Chondrocyte (in vitro differentiated cells): ENCODE data around the gene SLC25A25. TPM values are rescaled to one million over a fixed set of nuclear protein-coding genes. Genes with fewer than 3 reads are reported as not detected.

Source experiments
- DNase-seq: peaks from one replicate; pipeline ENCODE4 v3.0.0; 2021; ENCODE audit warnings: mixed read lengths, low spot score
- H3K27ac Mint-ChIP-seq: one replicate; pipeline ENCODE4 v1.8.0; 2021; ENCODE audit warnings: mild to moderate bottlenecking, moderate library complexity, mixed read lengths; ENCODE audit not compliant: unreplicated experiment
- H3K27me3 Mint-ChIP-seq: 2 replicates; pipeline ENCODE4 v1.8.0; 2021; ENCODE audit warnings: low read depth, mixed read lengths
- H3K36me3 Mint-ChIP-seq: 2 replicates; pipeline ENCODE4 v1.8.0; 2021; ENCODE audit warnings: low read depth, mixed read lengths
- H3K4me1 Mint-ChIP-seq: 2 replicates; pipeline ENCODE4 v1.8.0; 2021; ENCODE audit warnings: low read depth, mild to moderate bottlenecking, mixed read lengths
- H3K4me3 Mint-ChIP-seq: one replicate; pipeline ENCODE4 v1.8.0; 2021; ENCODE audit warnings: mild to moderate bottlenecking, moderate library complexity, mixed read lengths; ENCODE audit not compliant: unreplicated experiment
- H3K9me3 Mint-ChIP-seq: 2 replicates; pipeline ENCODE4 v1.8.0; 2021; ENCODE audit warnings: low read depth, mixed read lengths
- CTCF ChIP-seq: fragments of 200-600 bp; sonication (generic); IDR thresholded peaks from 2 replicates; pipeline ENCODE4 v1.5.0; 2021; ENCODE audit warnings: antibody characterized with exemption, mild to moderate bottlenecking, moderate library complexity
- total RNA-seq: library from RNA; stranded (reverse); gene quantifications from 3 replicates; pipeline ENCODE4 v1.2.1, GENCODE V29; 2021

Gene SLC25A25
- total RNA-seq, 1 donor from 2014 or later = 17.6 TPM

DNA sequence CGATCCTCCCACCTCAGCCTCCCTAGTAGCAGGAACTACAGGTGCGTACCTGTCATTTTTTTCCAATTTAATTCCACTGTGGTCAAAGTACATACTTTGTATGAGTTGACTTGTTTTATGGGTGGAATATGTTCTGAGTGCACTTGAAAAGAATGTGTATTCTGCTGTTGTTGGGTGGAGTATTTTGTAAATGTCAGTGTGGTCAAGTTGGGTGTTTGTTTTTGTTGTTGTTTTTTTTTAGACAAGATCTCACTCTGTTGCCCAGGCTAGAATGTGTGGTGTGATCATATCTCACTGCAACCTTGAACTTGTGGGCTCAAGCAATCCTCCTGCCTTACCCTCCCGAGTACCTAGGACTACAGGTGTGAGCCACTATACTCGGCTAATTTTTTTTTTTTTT, 17.9 kb downstream of the SLC25A25 start:
- Mint-ChIP-seq H3K4me3 (no peak overlapping the region), H3K27me3 (no peaks in the 10 kb centered on the region), H3K27ac (no peak overlapping the region), H3K9me3 (no peaks in the 10 kb centered on the region), H3K4me1 (peaks cover 30% of the 10 kb centered on the region), H3K36me3 (no peaks in the 10 kb centered on the region)
- no peak for TF ChIP-seq CTCF
- no peak for DNase-seq

DNA sequence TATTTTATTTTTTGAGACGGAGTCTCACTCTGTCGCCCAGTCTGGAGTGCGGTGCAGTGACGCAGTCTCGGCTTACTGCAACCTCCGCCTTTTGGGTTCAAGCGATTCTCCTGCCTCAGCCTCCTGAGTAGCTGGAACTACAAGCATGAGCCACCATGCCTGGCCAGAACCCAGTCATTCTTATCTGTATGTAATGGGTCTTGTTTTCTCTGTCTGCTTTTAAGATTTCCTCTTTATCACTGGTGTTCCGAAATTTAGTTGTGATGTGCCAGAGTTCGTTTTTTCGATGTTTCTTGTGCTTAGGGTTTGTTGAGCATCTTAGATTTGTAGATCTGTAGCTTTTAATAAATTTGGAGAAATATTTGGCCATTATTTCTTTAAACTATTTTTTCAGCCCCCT, 19.2 kb downstream of the SLC25A25 start:
- Mint-ChIP-seq H3K27me3 (no peaks in the 10 kb centered on the region), H3K4me1 (peaks cover 25% of the 10 kb centered on the region), H3K36me3 (no peaks in the 10 kb centered on the region), H3K4me3 (no peak overlapping the region), H3K9me3 (no peaks in the 10 kb centered on the region), H3K27ac (no peak overlapping the region)
- DNase-seq = no peak
- TF ChIP-seq CTCF = no peak

DNA sequence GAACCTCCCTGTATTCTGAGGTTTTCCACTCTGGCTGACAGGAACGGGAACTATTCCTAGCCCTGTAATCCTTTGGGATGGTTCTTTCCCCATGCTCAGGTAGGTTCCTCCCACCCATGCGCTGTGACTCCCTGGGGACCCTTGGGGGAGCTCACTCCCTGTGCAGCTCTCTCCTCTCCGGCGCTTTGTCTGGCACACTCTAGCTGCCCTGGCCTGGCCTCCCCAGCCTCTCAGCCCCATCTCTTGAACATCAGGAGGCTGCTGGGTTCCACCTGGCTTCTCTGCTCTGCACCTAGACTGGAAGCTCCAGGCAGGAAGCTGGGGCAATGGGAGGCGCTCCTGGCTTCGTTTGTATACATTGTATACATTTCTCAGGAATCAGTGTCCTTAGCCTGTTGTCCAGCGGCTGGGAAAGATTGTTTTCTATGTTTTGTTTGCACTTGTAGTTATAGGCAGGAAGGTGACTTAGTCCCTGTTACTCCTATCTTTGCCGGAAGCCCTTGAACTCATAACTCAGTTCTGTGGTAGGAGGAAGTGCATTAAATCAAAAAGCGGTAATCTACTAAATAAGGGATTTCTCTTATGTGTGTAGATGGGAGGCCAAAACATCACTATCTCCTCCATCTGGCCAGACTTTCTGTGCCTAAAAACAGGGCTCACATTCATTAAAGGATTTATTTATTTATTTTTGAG, 20.4 kb downstream of the SLC25A25 start:
- TF ChIP-seq CTCF = no peak
- peaks cover 31% of the 10 kb centered on the region for H3K4me1 Mint-ChIP-seq
- H3K4me3 Mint-ChIP-seq = no peak overlapping the region
- DNase-seq = no peak
- no peak overlapping the region for H3K27ac Mint-ChIP-seq
- H3K9me3 Mint-ChIP-seq = no peaks in the 10 kb centered on the region
- no peaks in the 10 kb centered on the region for H3K27me3 Mint-ChIP-seq
- no peaks in the 10 kb centered on the region for H3K36me3 Mint-ChIP-seq

- no peak for TF ChIP-seq CTCF
- no peak overlapping the region for H3K27ac Mint-ChIP-seq
- H3K9me3 Mint-ChIP-seq = no peaks in the 10 kb centered on the region
- peaks cover 35% of the 10 kb centered on the region for H3K4me1 Mint-ChIP-seq
- H3K36me3 Mint-ChIP-seq = no peaks in the 10 kb centered on the region
- DNase-seq = no peak
- H3K4me3 Mint-ChIP-seq = no peak overlapping the region
- H3K27me3 Mint-ChIP-seq = no peaks in the 10 kb centered on the region
Measured at GRCh38 chr9:128089299-128089698, 21.3 kb downstream of the SLC25A25 start.

- peak overlapping the region; percentile 51 for H3K27ac Mint-ChIP-seq
- no peak for TF ChIP-seq CTCF
- DNase-seq = no peak
- no peaks in the 10 kb centered on the region for H3K27me3 Mint-ChIP-seq
- H3K36me3 Mint-ChIP-seq = no peaks in the 10 kb centered on the region
- H3K9me3 Mint-ChIP-seq = no peaks in the 10 kb centered on the region
- H3K4me3 Mint-ChIP-seq = peak overlapping the region; percentile 4
- peaks cover 37% of the 10 kb centered on the region for H3K4me1 Mint-ChIP-seq
Measured at GRCh38 chr9:128091144-128091543, 23.1 kb downstream of the SLC25A25 start.
